Stimulated activated CD4-positive, alpha-beta T cell treated with anti-CD3 and anti-CD28 coated beads, TNF-alpha, amount 100 ng/mL, for 48 hours (primary cell): ENCODE data around the gene OTULIN.

Experiments used
- DNase-seq, 3 donors: peaks; one replicate each; pipeline ENCODE4 v3.0.0-alpha.2; 2020; ENCODE audit warnings: low read depth in 3 of 3

The OTULIN gene

GRCh38 chr5:14668181-14668591 is 3.7 kb downstream of the OTULIN start:
- no peak for DNase-seq

DNA sequence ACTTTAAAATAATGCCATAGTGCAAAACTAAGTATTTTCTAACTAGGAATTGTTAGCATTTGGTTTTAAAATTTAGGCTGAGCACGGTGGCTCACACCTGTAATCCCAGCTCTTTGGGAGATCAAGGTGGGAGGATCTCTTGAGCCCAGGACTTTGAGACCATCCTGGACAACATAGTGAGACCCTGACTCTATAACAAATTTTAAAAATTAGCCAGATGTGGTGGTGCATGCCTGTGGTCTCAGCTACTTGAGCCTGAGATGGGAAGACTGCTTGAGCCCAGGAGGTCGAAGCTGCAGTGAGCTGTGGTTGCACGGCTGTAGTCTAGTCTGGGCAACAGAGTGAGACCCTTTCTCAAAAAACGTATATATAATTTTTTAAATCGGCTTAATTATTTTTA is 4.9 kb downstream of the OTULIN start:
- no peak for DNase-seq

GRCh38 chr5:14669975-14670374 is 5.5 kb downstream of the OTULIN start:
- no peak for DNase-seq

GRCh38 chr5:14671414-14671813 is 6.9 kb downstream of the OTULIN start:
- no peak for DNase-seq

- DNase-seq, result no peak
Observed at GRCh38 chr5:14672082-14672481, 7.6 kb downstream of the OTULIN start.

- no peak for DNase-seq
Observed at GRCh38 chr5:14672484-14673394, 8.2 kb downstream of the OTULIN start.

GRCh38 chr5:14673443-14673842 is 8.9 kb downstream of the OTULIN start:
- no peak for DNase-seq

- no peak for DNase-seq
Observed at GRCh38 chr5:14674983-14675854, 10.7 kb downstream of the OTULIN start.

GRCh38 chr5:14675865-14676300 is 11.4 kb downstream of the OTULIN start:
- DNase-seq, result no peak

DNA sequence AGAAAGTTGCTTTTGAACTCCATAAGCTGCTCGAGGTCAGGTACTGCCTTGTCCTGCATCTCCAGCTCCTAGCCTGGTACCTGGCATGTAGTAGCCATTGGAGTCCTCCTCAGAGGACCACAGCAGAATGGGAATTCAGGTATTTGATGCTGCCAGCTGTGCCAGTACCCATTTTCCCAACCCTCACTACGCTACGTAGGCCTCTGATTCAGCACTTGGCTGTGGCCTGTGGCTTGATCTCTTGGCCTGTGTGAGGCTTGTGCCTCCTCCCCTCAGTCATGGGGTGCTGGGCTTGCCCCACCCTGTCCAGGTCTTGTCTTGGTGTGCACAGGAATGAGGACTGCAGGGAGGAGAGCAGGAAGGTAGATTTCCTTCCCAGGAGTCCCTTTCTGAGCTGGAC is 11.8 kb downstream of the OTULIN start:
- DNase-seq, result no peak

GRCh38 chr5:14678773-14679334 is 14.3 kb downstream of the OTULIN start:
- DNase-seq, result no peak

DNA sequence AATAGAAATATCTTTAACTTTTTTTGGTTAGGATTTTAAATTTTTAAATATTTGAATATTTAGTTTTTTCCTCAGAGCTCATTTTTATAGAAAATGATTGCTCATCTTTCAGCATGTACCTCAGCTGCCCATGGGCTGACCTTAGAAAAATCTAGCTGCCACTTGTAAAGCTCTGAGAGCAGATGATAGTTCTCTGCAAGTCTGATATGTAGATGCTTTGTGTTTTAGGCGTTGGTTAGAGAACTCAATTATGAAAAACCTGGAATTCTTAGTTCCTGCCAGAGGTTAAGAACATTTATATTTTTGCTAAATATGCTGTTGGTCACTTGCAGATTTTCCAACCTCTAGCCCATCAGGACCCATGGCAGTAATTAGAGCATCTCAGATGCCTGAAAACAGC is 15.1 kb downstream of the OTULIN start:
- DNase-seq, result no peak

DNA sequence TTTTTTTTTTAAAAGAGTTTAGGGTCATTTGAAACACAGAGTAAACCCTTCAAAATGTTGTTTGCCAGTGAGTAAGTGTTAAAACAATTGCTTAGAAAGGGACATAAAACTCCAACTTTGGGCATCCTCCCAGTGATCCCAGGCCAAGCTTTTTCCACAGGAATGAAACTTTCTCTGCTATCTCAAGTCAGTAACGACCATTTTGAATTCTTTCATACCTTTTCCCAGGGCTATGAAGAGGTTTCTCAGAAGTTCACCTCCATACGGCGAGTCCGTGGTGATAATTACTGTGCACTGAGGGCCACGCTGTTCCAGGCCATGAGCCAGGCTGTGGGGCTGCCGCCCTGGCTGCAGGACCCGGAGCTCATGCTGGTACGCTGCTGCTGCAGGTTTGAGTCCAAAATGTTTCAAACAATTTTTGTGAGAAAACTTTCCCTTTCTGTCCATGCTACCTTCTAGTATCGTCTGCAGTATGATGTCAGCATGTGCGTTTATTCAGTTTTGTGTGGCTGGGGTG is 16.8 kb downstream of the OTULIN start:
- DNase-seq, result no peak

DNA sequence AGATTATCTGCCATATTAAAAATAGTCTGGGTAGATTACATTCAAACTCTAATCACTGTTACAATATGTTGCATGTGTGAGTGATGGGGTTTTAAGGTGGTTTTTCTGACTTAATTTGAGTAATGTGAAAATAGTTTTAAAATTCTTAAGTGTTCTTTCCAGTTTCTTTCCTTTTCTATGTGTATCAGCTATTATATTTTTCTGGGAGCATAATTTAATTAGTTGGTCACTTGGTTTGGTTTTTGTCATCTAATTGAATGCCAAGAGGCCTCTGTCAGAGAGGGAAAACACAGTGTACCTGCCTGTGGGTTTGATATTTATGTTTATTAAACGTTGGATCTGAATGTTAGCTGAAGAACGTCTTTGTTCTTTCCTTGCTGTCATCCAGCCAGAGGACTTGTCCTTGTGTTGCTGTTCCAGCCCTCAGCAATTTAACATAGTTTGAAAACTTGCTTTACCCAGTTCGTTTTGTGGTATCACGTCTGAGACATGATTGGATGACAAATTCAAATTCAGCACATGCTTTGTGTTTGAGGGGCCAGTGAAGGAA is 19.5 kb downstream of the OTULIN start:
- no peak for DNase-seq

DNA sequence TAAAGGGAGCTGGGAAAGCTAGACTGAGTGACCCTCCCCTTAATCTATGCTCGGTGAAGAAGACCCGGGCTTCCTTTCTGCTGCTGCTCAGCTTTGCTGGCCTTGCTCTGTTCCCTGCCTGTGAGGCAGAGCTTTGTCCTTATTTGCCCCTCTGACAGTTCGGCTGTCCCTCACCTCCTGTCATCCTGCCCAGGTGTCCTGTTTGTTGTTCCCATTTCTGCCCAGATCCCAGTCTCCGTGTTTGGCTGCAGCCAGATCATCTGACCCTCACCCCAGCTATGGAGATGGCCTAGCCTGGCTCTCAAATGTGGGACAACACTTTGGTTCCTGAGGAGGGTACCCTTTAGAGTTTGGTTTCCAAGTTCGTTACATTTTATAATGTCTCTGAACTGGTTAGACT is 20.2 kb downstream of the OTULIN start:
- DNase-seq, result no peak

- no peak for DNase-seq
Observed at GRCh38 chr5:14685757-14686156, 21.2 kb downstream of the OTULIN start.

- no peak for DNase-seq
Observed at GRCh38 chr5:14686517-14686916, 22.0 kb downstream of the OTULIN start.

DNA sequence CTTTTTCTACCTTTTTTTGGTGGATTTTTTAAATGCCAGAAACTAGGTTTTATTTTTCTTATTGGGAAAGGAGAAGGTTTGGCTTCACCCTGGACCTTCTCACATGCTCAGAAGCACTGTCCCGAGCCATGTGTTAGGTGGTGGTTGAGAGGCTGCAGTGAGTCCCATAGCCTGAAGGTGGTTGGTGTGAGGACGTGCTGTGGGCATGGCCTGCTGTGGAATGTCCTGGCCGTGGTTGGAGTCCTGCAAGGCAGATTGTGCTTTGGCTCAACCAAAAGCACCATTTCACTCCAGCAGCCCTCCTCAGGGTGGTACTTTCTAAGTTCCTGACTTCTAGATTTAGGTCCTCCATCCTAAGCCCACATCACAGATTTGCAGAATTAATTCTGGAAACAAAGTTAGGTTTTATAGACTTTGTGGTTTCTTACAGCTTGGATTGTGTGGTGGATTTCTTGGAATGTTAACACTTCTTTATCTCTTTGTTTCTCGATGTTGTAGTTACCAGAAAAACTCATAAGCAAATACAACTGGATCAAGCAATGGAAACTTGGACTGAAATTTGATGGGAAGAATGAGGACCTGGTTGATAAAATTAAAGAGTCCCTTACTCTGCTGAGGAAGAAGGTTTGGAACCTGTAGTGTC is 22.6 kb downstream of the OTULIN start:
- DNase-seq, result no peak

DNA sequence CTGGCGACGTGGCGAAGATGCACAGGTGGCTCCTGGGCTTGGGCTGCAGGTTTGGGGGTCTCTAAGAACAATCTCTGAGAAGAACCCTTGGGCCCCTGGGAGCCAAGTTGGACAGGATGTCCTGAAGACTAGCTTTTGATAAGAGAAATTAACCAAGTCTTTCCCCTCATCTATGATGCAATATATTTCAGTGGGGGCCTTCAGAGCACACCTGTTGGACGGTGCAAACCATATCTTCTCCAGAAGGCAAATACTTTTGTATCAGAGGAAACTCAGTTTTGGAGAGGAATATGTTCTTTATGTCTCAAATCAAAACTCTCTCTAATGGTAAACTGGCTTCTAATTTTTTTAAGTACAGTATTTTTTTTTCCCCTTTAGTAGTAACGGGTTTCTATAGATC is 28.6 kb downstream of the OTULIN start:
- DNase-seq, result no peak

GRCh38 chr5:14695152-14695551 is 30.6 kb downstream of the OTULIN start:
- no peak for DNase-seq

DNA sequence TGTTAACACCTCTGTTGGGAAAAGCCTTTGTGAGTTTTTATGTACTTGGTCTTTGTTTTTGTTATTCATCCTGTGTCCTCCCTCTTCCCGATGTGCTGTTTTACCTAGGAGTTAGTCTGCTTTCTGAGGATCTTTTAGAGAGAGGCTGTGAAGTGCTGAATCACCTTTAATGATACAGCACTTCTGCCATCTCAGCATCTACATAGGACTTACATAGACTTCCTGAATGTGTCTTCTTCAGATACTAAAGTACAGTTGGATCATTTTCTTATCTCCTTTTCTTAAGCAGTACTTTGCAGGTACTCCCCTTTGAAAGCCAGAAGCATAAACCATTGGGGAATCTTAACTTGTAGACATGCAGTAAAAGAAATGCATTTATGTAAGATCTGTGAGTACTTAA is 31.5 kb downstream of the OTULIN start:
- DNase-seq, result no peak
